Measurements from ENCODE around the gene PRICKLE2. TPM values are rescaled to one million over a fixed set of nuclear protein-coding genes. Genes with fewer than 3 reads are reported as not detected.
A peak's percentile ranks its signal among the peaks of the same experiment; 100 is the strongest.

The PRICKLE2 gene
- total RNA-seq, 1 donor from 2014 or later = 5.3 TPM

- peak overlapping the region; percentile 26 for H3K27ac Mint-ChIP-seq (ENCODE audit: unreplicated experiment)
- TF ChIP-seq CTCF (IDR thresholded peaks at IDR 0.05; ENCODE audit: unreplicated experiment) = peak; percentile 10
- no peak for DNase-seq (ENCODE audit: low spot score)
- H3K9me3 Mint-ChIP-seq (ENCODE audit: unreplicated experiment) = no peaks in the 10 kb centered on the region
- no peaks in the 10 kb centered on the region for H3K36me3 Mint-ChIP-seq (ENCODE audit: low read depth, unreplicated experiment)
- H3K27me3 Mint-ChIP-seq (ENCODE audit: unreplicated experiment) = peaks cover 1% of the 10 kb centered on the region
- no peak overlapping the region for H3K4me3 Mint-ChIP-seq (ENCODE audit: unreplicated experiment)
- peaks cover 23% of the 10 kb centered on the region for H3K4me1 Mint-ChIP-seq (ENCODE audit: unreplicated experiment)
Observed at GRCh38 chr3:64225695-64226499, 631 bp upstream of the PRICKLE2 start.

- no peak overlapping the region for H3K27ac Mint-ChIP-seq (ENCODE audit: unreplicated experiment)
- H3K9me3 Mint-ChIP-seq (ENCODE audit: unreplicated experiment) = no peaks in the 10 kb centered on the region
- peaks cover 30% of the 10 kb centered on the region for H3K4me1 Mint-ChIP-seq (ENCODE audit: unreplicated experiment)
Observed at GRCh38 chr3:64223791-64224745, 1.2 kb downstream of the PRICKLE2 start.

GRCh38 chr3:64222501-64223111 lies 2.7 kb downstream of the PRICKLE2 start:
- no peak overlapping the region for H3K27ac Mint-ChIP-seq (ENCODE audit: unreplicated experiment)
- H3K36me3 Mint-ChIP-seq (ENCODE audit: low read depth, unreplicated experiment) = no peaks in the 10 kb centered on the region
- TF ChIP-seq CTCF (IDR thresholded peaks at IDR 0.05; ENCODE audit: unreplicated experiment) = no peak
- H3K9me3 Mint-ChIP-seq (ENCODE audit: unreplicated experiment) = no peaks in the 10 kb centered on the region
- peaks cover 30% of the 10 kb centered on the region for H3K4me1 Mint-ChIP-seq (ENCODE audit: unreplicated experiment)
- no peak for DNase-seq (ENCODE audit: low spot score)
- H3K27me3 Mint-ChIP-seq (ENCODE audit: unreplicated experiment) = peaks cover 1% of the 10 kb centered on the region
- no peak overlapping the region for H3K4me3 Mint-ChIP-seq (ENCODE audit: unreplicated experiment)

More at GRCh38 chr3:64223791-64224745, 1.2 kb downstream of the PRICKLE2 start:
- no peak for TF ChIP-seq CTCF (IDR thresholded peaks at IDR 0.05; ENCODE audit: unreplicated experiment)
- no peaks in the 10 kb centered on the region for H3K36me3 Mint-ChIP-seq (ENCODE audit: low read depth, unreplicated experiment)
- H3K4me3 Mint-ChIP-seq (ENCODE audit: unreplicated experiment) = no peak overlapping the region
- peaks cover 1% of the 10 kb centered on the region for H3K27me3 Mint-ChIP-seq (ENCODE audit: unreplicated experiment)
- DNase-seq (ENCODE audit: low spot score) = no peak

- no peak overlapping the region for H3K27ac Mint-ChIP-seq (ENCODE audit: unreplicated experiment)
- H3K36me3 Mint-ChIP-seq (ENCODE audit: low read depth, unreplicated experiment) = no peaks in the 10 kb centered on the region
- no peak for TF ChIP-seq CTCF (IDR thresholded peaks at IDR 0.05; ENCODE audit: unreplicated experiment)
- peaks cover 1% of the 10 kb centered on the region for H3K27me3 Mint-ChIP-seq (ENCODE audit: unreplicated experiment)
- peaks cover 33% of the 10 kb centered on the region for H3K4me1 Mint-ChIP-seq (ENCODE audit: unreplicated experiment)
- H3K9me3 Mint-ChIP-seq (ENCODE audit: unreplicated experiment) = no peaks in the 10 kb centered on the region
- DNase-seq (ENCODE audit: low spot score) = no peak
- H3K4me3 Mint-ChIP-seq (ENCODE audit: unreplicated experiment) = no peak overlapping the region
Observed at GRCh38 chr3:64221571-64222257, 3.6 kb downstream of the PRICKLE2 start.
